Keratinocyte (primary cell): ENCODE measurements around the gene HDAC3.

Source experiments
- EZH2 ChIP-seq: IDR thresholded peaks from one replicate; pipeline ENCODE4 v1.6.1; 2012; ENCODE audit warnings: inconsistent platforms, mild to moderate bottlenecking, low read length, moderate library complexity
- TF ChIP-seq, protein P1 (sequence below), 3 experiments: IDR thresholded peaks in 1 of 3; conservative IDR thresholded peaks in 1 of 3; optimal IDR thresholded peaks in 1 of 3; 2 replicates in 2 of 3; 3 replicates in 1 of 3; pipeline versions ENCODE3 to v1.5.1; 2011; ENCODE audit warnings: low read length in 3 of 3, mild to moderate bottlenecking in 3 of 3, moderate library complexity in 2 of 3, control low read depth in 1 of 3, inconsistent platforms in 1 of 3; ENCODE audit not compliant: insufficient read depth in 2 of 3; ENCODE audit errors: extremely low read depth in 1 of 3

GRCh38 chr5:141574122-141574510 is 62.5 kb downstream of the HDAC3 start:
- TF ChIP-seq, protein P1, sequence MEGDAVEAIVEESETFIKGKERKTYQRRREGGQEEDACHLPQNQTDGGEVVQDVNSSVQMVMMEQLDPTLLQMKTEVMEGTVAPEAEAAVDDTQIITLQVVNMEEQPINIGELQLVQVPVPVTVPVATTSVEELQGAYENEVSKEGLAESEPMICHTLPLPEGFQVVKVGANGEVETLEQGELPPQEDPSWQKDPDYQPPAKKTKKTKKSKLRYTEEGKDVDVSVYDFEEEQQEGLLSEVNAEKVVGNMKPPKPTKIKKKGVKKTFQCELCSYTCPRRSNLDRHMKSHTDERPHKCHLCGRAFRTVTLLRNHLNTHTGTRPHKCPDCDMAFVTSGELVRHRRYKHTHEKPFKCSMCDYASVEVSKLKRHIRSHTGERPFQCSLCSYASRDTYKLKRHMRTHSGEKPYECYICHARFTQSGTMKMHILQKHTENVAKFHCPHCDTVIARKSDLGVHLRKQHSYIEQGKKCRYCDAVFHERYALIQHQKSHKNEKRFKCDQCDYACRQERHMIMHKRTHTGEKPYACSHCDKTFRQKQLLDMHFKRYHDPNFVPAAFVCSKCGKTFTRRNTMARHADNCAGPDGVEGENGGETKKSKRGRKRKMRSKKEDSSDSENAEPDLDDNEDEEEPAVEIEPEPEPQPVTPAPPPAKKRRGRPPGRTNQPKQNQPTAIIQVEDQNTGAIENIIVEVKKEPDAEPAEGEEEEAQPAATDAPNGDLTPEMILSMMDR (optimal IDR thresholded peaks at IDR 0.05 in 1 of 3, IDR thresholded peaks at IDR 0.05 in 1 of 3, conservative IDR thresholded peaks at IDR 0.05 in 1 of 3; ENCODE audit: extremely low read depth in 1 of 3, insufficient read depth in 2 of 3, low read length in 3 of 3): no peak
- no peak for TF ChIP-seq EZH2
